Kidney (tissue), 14 donors: ENCODE data around the gene KSR1. TPM values are rescaled to one million over a fixed set of nuclear protein-coding genes. Genes with fewer than 3 reads are reported as not detected.
"Not testable (repeated sequence)": the region's sequence is repeated elsewhere in the genome, so short reads cannot be mapped to it uniquely, and the experiment has no call there.

Experiments used
- DNase-seq, 5 donors: peaks; one replicate each; pipeline ENCODE4 v3.0.0-alpha.2; 2013 to 2020
- FAIRE-seq: peaks from 2 replicates; lab custom pipeline; 2012; peaks lifted over from hg19 to GRCh38; lab: Jason Lieb, UNC
- H3K27ac ChIP-seq, 2 donors: one replicate each; pipeline ENCODE4 v1.7.0; 2013; ENCODE audit warnings: low read depth in 2 of 2, low read length in 2 of 2, inconsistent platforms in 1 of 2
- H3K27me3 ChIP-seq: one replicate; pipeline ENCODE4 v1.7.1; 2013; ENCODE audit warnings: low read length, inconsistent platforms; ENCODE audit not compliant: control insufficient read depth, insufficient read depth
- H3K36me3 ChIP-seq, 3 donors: one replicate each; pipeline versions ENCODE4 v1.7.0 to v1.7.1; 2013; ENCODE audit warnings: low read length in 3 of 3, control low read depth in 1 of 3, inconsistent platforms in 1 of 3; ENCODE audit not compliant: insufficient read depth in 3 of 3, control insufficient read depth in 2 of 3
- H3K4me1 ChIP-seq, 3 donors: one replicate each; pipeline versions ENCODE4 v1.7.0 to v1.7.1; 2013; ENCODE audit warnings: low read length in 3 of 3, inconsistent platforms in 1 of 3, low read depth in 1 of 3; ENCODE audit not compliant: control insufficient read depth in 2 of 3, insufficient read depth in 2 of 3
- H3K4me3 ChIP-seq, 3 donors: one replicate each; pipeline versions ENCODE4 v1.7.0 to v1.8.1; 2013; ENCODE audit warnings: low read length in 3 of 3, control low read depth in 1 of 3, inconsistent platforms in 1 of 3
- H3K9ac ChIP-seq, 3 donors: one replicate each; pipeline versions ENCODE4 v1.7.0 to v1.7.1; 2013; ENCODE audit warnings: low read length in 3 of 3, control low read depth in 1 of 3, inconsistent platforms in 1 of 3
- H3K9me3 ChIP-seq, 3 donors: one replicate each; pipeline versions ENCODE4 v1.7.0 to v1.7.1; 2013; ENCODE audit warnings: low read length in 3 of 3, control low read depth in 1 of 3, inconsistent platforms in 1 of 3; ENCODE audit not compliant: control insufficient read depth in 2 of 3, insufficient read depth in 1 of 3
- CTCF ChIP-seq: IDR thresholded peaks from 3 replicates; pipeline ENCODE4 v1.5.1; 2012; ENCODE audit warnings: mild to moderate bottlenecking, moderate library complexity, borderline replicate concordance; ENCODE audit not compliant: insufficient read depth; ENCODE audit errors: extremely low read depth
- intact Hi-C: fragments of 100-400 bp; cut with DNase I; formaldehyde crosslinking; loops from one replicate; pipeline ENCODE4 v1.11.1; 2022
- polyA plus RNA-seq: library from polyadenylated mRNA; stranded (reverse); fragments of 350-450 nt; fragmentation: Illumina TruSeq; extraction: RNeasy Lipid Tissue Mini Kit (QIAGEN cat#74804); gene quantifications from one replicate; pipeline ENCODE4 v1.2.3, GENCODE V29; 2014; ENCODE audit warnings: low read depth, low replicate concordance; ENCODE audit not compliant: insufficient read depth
- total RNA-seq: library from RNA; stranded (reverse); fragmentation: NEBNext Ultra II Directional; extraction: Animal tissue kit (Norgen Biotek cat#: 25700); gene quantifications from one replicate; pipeline ENCODE4 v1.2.1, GENCODE V29; 2021
- donor health status: control.
- donor health status: control.
- donor health status: control.
- donor health status: control.
- donor health status: control.
- donor health status: DM: yes; HTN: yes; CAD: no.
- donor health status: Normal renal cell carcinoma (clear cell type).

Gene KSR1
- total and polyA plus RNA-seq, 2 donors from 2014 or later, result 11.7 to 97.3 TPM

GRCh38 chr17:27631411-27631760 lies 175.1 kb downstream of the KSR1 start:
- DNase-seq, result no peak
- H3K36me3 ChIP-seq, result no peaks in the 10 kb centered on the region
- H3K27me3 ChIP-seq, result no peaks in the 10 kb centered on the region
- peaks cover 0 to 15% (median 15%) of the 10 kb centered on the region in 3 donors for H3K4me1 ChIP-seq
- intact Hi-C loops, result no loop called here
- FAIRE-seq, result no peak
- peak overlapping the region; percentile 4 to 36 (median 12) for H3K4me3 ChIP-seq
- H3K9me3 ChIP-seq, result no peaks in the 10 kb centered on the region
- no peak for TF ChIP-seq CTCF
- peak overlapping the region in 1 of 2 donors; percentile 41 for H3K27ac ChIP-seq
- H3K9ac ChIP-seq, result no peak overlapping the region

- H3K4me3 ChIP-seq, result no peak overlapping the region
- H3K27ac ChIP-seq, result no peak overlapping the region
- DNase-seq (peak in 1 of 5 donors; percentile 67), FAIRE-seq (no peak)
- H3K9me3 ChIP-seq, result no peaks in the 10 kb centered on the region
- TF ChIP-seq CTCF, result no peak
- intact Hi-C loops, result no loop called here
- H3K4me1 ChIP-seq, result peaks cover 0 to 15% (median 15%) of the 10 kb centered on the region in 3 donors
- no peaks in the 10 kb centered on the region for H3K36me3 ChIP-seq
- H3K9ac ChIP-seq, result no peak overlapping the region
- no peaks in the 10 kb centered on the region for H3K27me3 ChIP-seq
Observed at GRCh38 chr17:27631897-27632725, 175.9 kb downstream of the KSR1 start.

GRCh38 chr17:27632766-27633165 lies 176.5 kb downstream of the KSR1 start:
- intact Hi-C loops, H3K27me3 ChIP-seq, H3K36me3 ChIP-seq, FAIRE-seq, H3K9me3 ChIP-seq, H3K9ac ChIP-seq, H3K4me3 ChIP-seq: not testable (repeated sequence)
- H3K27ac ChIP-seq, result peak overlapping the region; percentile 23 to 33
- H3K4me1 ChIP-seq, result peaks cover 0 to 15% (median 15%) of the 10 kb centered on the region in 3 donors
- peak in 3 of 5 donors; percentile 14 to 92 (median 61) for DNase-seq

GRCh38 chr17:27633312-27634025 lies 177.2 kb downstream of the KSR1 start:
- H3K27me3 ChIP-seq, result no peaks in the 10 kb centered on the region
- H3K36me3 ChIP-seq, result no peaks in the 10 kb centered on the region
- TF ChIP-seq CTCF, result no peak
- no peak overlapping the region for H3K9ac ChIP-seq
- no peaks in the 10 kb centered on the region for H3K9me3 ChIP-seq
- no peak for FAIRE-seq
- no peak overlapping the region for H3K4me3 ChIP-seq
- H3K27ac ChIP-seq, result peak overlapping the region; percentile 23 to 33
- peaks cover 0 to 15% (median 15%) of the 10 kb centered on the region in 3 donors for H3K4me1 ChIP-seq
- peak in 1 of 5 donors; percentile 73 for DNase-seq
- intact Hi-C loops, result no loop called here
